Ovary (tissue), 3 donors: ENCODE data around the gene GDF11.

Source experiments
- CTCF ChIP-seq, 3 donors: fragments of 450-650 bp in 2 of 3; fragments of 200-600 bp in 1 of 3; IDR thresholded peaks; one replicate each; pipeline versions ENCODE4 v1.5.1 to v1.8.0; 2016 to 2022; ENCODE audit warnings: antibody characterized with exemption in 3 of 3, mild to moderate bottlenecking in 1 of 3
- POLR2A ChIP-seq: fragments of 450-650 bp; IDR thresholded peaks from one replicate; pipeline ENCODE4 v1.6.1; 2017; ENCODE audit warnings: antibody characterized with exemption, mild to moderate bottlenecking, moderate library complexity
- donor health status: DM: no; HTN: no; CAD: no.

DNA sequence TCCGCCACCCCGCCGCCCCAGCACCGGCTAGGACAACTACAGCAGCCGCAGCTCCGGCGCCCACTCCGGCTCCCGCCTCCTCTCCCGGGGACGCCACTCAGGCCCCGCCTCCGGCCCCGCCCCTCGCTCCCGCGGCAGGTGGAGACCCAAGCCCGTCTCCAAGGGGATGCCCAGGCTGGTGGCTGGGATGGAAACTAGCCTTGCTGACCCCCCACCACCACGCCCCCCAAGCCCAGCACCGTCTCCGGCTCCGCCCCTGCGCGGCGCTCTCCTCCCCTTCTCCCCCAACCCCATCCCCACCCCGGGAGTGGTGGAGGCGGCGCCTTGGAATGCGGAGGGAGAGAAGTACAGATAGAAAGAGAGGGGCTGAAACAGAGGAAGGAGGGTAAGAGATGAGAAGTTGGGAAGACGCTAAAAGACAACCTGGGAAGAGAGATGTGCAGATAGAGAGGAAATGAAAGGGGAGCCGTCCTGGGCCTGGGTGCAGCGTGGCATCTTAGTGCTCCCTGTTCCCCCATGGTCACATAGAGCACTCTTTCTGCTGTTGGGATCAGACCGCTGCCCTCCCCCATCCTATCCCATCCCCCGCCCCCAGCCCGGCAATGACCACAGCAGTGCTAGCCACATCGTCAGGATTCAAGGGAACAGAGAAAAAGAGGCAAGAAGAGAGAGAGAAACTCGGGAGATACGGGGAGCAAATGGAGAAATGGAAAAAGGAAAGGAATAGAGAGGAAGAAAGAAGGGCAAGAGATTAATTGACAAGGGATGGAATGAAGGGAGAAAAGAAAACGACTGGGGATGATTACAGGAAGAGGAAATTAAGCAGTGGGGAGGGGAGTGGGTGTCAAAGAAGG is 34.9 kb upstream of the GDF11 start, which contains the start of gene ITGA7:
- TF ChIP-seq POLR2A: no peak
- no peak for TF ChIP-seq CTCF (IDR thresholded peaks at IDR 0.05)
